Mucosa of rectum (tissue), 2 donors: ENCODE results near the gene TM4SF20.
"Not testable (repeated sequence)": the region's sequence is repeated elsewhere in the genome, so short reads cannot be mapped to it uniquely, and the experiment has no call there.

ENCODE experiments used
- H3K27ac ChIP-seq, 2 donors: one replicate each; pipeline ENCODE4 v1.7.0; 2013; ENCODE audit warnings: inconsistent platforms in 2 of 2, low read depth in 2 of 2, low read length in 2 of 2
- H3K27me3 ChIP-seq, 2 donors: one replicate each; pipeline ENCODE4 v1.7.0; 2013; ENCODE audit warnings: low read length in 2 of 2; ENCODE audit not compliant: control insufficient read depth in 2 of 2, insufficient read depth in 2 of 2
- H3K36me3 ChIP-seq, 2 donors: one replicate each; pipeline ENCODE4 v1.7.0; 2013; ENCODE audit warnings: low read length in 2 of 2; ENCODE audit not compliant: control insufficient read depth in 2 of 2, insufficient read depth in 2 of 2
- H3K4me1 ChIP-seq, 2 donors: one replicate each; pipeline ENCODE4 v1.7.0; 2013; ENCODE audit warnings: low read length in 2 of 2, mild to moderate bottlenecking in 1 of 2; ENCODE audit not compliant: control insufficient read depth in 2 of 2, insufficient read depth in 2 of 2
- H3K4me3 ChIP-seq, 2 donors: one replicate each; pipeline ENCODE4 v1.7.0; 2013; ENCODE audit warnings: low read length in 2 of 2
- H3K9ac ChIP-seq, 2 donors: one replicate each; pipeline ENCODE4 v1.7.0; 2013; ENCODE audit warnings: low read length in 2 of 2, low read depth in 1 of 2, mild to moderate bottlenecking in 1 of 2
- H3K9me3 ChIP-seq, 2 donors: one replicate each; pipeline ENCODE4 v1.7.0; 2013; ENCODE audit warnings: low read length in 2 of 2; ENCODE audit not compliant: control insufficient read depth in 2 of 2
- donor health status: healthy.
- donor health status: Normal muscosa, but diverticular disease.

The TM4SF20 gene

GRCh38 chr2:227383686-227384085, 4.6 kb upstream of the TM4SF20 start:
- H3K9ac ChIP-seq: no peak overlapping the region
- H3K9me3 ChIP-seq: no peaks in the 10 kb centered on the region
- no peaks in the 10 kb centered on the region for H3K36me3 ChIP-seq
- peaks cover 0 to 2% of the 10 kb centered on the region in 2 donors for H3K4me1 ChIP-seq
- no peak overlapping the region for H3K4me3 ChIP-seq
- no peak overlapping the region for H3K27ac ChIP-seq
- no peaks in the 10 kb centered on the region for H3K27me3 ChIP-seq

- not testable (repeated sequence) for H3K9me3 ChIP-seq, H3K27ac ChIP-seq, H3K36me3 ChIP-seq, H3K4me3 ChIP-seq, H3K9ac ChIP-seq, H3K27me3 ChIP-seq, H3K4me1 ChIP-seq
Observed at GRCh38 chr2:227382241-227382835, 3.2 kb upstream of the TM4SF20 start.

- no peak overlapping the region for H3K9ac ChIP-seq
- no peaks in the 10 kb centered on the region for H3K9me3 ChIP-seq
- H3K27ac ChIP-seq: no peak overlapping the region
- H3K36me3 ChIP-seq: no peaks in the 10 kb centered on the region
- no peak overlapping the region for H3K4me3 ChIP-seq
- H3K4me1 ChIP-seq: peaks cover 0 to 8% of the 10 kb centered on the region in 2 donors
- no peaks in the 10 kb centered on the region for H3K27me3 ChIP-seq
Observed at GRCh38 chr2:227378371-227378782, 729 bp downstream of the TM4SF20 start.

GRCh38 chr2:227377467-227378351, 1.4 kb downstream of the TM4SF20 start:
- no peaks in the 10 kb centered on the region for H3K9me3 ChIP-seq
- H3K9ac ChIP-seq: no peak overlapping the region
- no peak overlapping the region for H3K27ac ChIP-seq
- H3K4me3 ChIP-seq: no peak overlapping the region
- H3K27me3 ChIP-seq: no peaks in the 10 kb centered on the region
- no peaks in the 10 kb centered on the region for H3K36me3 ChIP-seq
- H3K4me1 ChIP-seq: peaks cover 0 to 8% of the 10 kb centered on the region in 2 donors

- Histone ChIP-seq H3K27me3 (no peaks in the 10 kb centered on the region), H3K4me3 (no peak overlapping the region), H3K9me3 (no peaks in the 10 kb centered on the region)
Observed at GRCh38 chr2:227376656-227377396, 2.3 kb downstream of the TM4SF20 start.

GRCh38 chr2:227374158-227374557, 4.9 kb downstream of the TM4SF20 start:
- Histone ChIP-seq H3K4me3 (no peak overlapping the region), H3K27ac (no peak overlapping the region)

More at GRCh38 chr2:227376656-227377396, 2.3 kb downstream of the TM4SF20 start:
- no peak overlapping the region for H3K27ac ChIP-seq
- H3K9ac ChIP-seq: no peak overlapping the region
- no peaks in the 10 kb centered on the region for H3K36me3 ChIP-seq
- peaks cover 0 to 8% of the 10 kb centered on the region in 2 donors for H3K4me1 ChIP-seq

GRCh38 chr2:227373389-227373788, 5.7 kb downstream of the TM4SF20 start:
- Histone ChIP-seq H3K4me1 (peaks cover 0 to 4% of the 10 kb centered on the region in 2 donors), H3K9ac (no peak overlapping the region), H3K9me3 (no peaks in the 10 kb centered on the region), H3K4me3 (no peak overlapping the region), H3K27me3 (no peaks in the 10 kb centered on the region), H3K36me3 (no peaks in the 10 kb centered on the region), H3K27ac (no peak overlapping the region)

More at GRCh38 chr2:227374158-227374557, 4.9 kb downstream of the TM4SF20 start:
- H3K9ac ChIP-seq: no peak overlapping the region
- H3K9me3 ChIP-seq: no peaks in the 10 kb centered on the region
- no peaks in the 10 kb centered on the region for H3K36me3 ChIP-seq
- peaks cover 0 to 8% of the 10 kb centered on the region in 2 donors for H3K4me1 ChIP-seq
- H3K27me3 ChIP-seq: no peaks in the 10 kb centered on the region

GRCh38 chr2:227370791-227371312, 8.3 kb downstream of the TM4SF20 start:
- no peaks in the 10 kb centered on the region for H3K9me3 ChIP-seq
- H3K27ac ChIP-seq: no peak overlapping the region
- no peak overlapping the region for H3K4me3 ChIP-seq
- no peaks in the 10 kb centered on the region for H3K4me1 ChIP-seq
- H3K27me3 ChIP-seq: no peaks in the 10 kb centered on the region
- no peak overlapping the region for H3K9ac ChIP-seq
- no peaks in the 10 kb centered on the region for H3K36me3 ChIP-seq

GRCh38 chr2:227370092-227370491, 9.0 kb downstream of the TM4SF20 start:
- Histone ChIP-seq H3K27me3 (no peaks in the 10 kb centered on the region), H3K27ac (no peak overlapping the region), H3K4me1 (no peaks in the 10 kb centered on the region), H3K9me3 (no peaks in the 10 kb centered on the region), H3K9ac (no peak overlapping the region), H3K4me3 (no peak overlapping the region), H3K36me3 (no peaks in the 10 kb centered on the region)

GRCh38 chr2:227368574-227368973, 10.5 kb downstream of the TM4SF20 start:
- Histone ChIP-seq H3K27me3 (no peaks in the 10 kb centered on the region), H3K9ac (no peak overlapping the region), H3K27ac (no peak overlapping the region), H3K36me3 (no peaks in the 10 kb centered on the region), H3K4me1 (no peaks in the 10 kb centered on the region), H3K4me3 (no peak overlapping the region), H3K9me3 (no peaks in the 10 kb centered on the region)
